ENCODE results near the gene CLCN7.
"Not testable (repeated sequence)": the region's sequence is repeated elsewhere in the genome, so short reads cannot be mapped to it uniquely, and the experiment has no call there.

Gene CLCN7

DNA sequence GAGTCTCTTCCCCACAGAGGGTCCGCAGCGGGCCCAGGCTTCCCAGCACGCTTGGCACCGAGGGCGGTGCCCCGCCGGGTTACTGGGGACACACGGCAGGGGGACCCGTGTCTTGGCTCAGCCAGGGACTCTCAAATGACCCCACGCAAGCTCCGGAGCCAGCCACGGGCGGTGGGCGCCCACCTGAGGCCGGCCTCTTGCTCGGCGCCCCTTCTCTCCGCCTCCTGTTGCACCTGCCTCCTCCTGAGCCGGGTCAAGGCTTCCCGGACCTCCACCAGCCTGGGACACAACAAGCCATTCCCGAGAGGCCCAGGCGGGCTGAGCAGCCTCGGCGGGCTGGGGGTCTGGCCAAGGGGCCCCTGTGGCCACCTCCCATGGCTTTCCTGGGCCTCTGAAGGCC lies 32.1 kb downstream of the CLCN7 start:
- Histone ChIP-seq H3K36me3 (replicated peaks) (peaks cover 13% of the 10 kb centered on the region), H3K27ac (no peak overlapping the region), H3K27me3 (replicated peaks) (no peaks in the 10 kb centered on the region), H3K4me3 (ENCODE audit: low read depth, low read length) (no peak overlapping the region)
- in situ Hi-C loops (cut with HindIII; ENCODE audit: low pct_ligation_motif_present, low sequenced_read_pairs) = no loop called here
- DNase-seq = no peak
- TF ChIP-seq, protein P1, sequence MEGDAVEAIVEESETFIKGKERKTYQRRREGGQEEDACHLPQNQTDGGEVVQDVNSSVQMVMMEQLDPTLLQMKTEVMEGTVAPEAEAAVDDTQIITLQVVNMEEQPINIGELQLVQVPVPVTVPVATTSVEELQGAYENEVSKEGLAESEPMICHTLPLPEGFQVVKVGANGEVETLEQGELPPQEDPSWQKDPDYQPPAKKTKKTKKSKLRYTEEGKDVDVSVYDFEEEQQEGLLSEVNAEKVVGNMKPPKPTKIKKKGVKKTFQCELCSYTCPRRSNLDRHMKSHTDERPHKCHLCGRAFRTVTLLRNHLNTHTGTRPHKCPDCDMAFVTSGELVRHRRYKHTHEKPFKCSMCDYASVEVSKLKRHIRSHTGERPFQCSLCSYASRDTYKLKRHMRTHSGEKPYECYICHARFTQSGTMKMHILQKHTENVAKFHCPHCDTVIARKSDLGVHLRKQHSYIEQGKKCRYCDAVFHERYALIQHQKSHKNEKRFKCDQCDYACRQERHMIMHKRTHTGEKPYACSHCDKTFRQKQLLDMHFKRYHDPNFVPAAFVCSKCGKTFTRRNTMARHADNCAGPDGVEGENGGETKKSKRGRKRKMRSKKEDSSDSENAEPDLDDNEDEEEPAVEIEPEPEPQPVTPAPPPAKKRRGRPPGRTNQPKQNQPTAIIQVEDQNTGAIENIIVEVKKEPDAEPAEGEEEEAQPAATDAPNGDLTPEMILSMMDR (IDR thresholded peaks at IDR 0.05; ENCODE audit: low read depth, low read length, missing control alignments) = no peak

GRCh38 chr16:1441391-1441829 lies 33.4 kb downstream of the CLCN7 start:
- DNase-seq = no peak
- Histone ChIP-seq H3K4me3 (ENCODE audit: low read depth, low read length) (no peak overlapping the region), H3K36me3 (replicated peaks) (peaks cover 8% of the 10 kb centered on the region), H3K27ac (no peak overlapping the region), H3K27me3 (replicated peaks) (no peaks in the 10 kb centered on the region)
- TF ChIP-seq, protein P1 (IDR thresholded peaks at IDR 0.05; ENCODE audit: low read depth, low read length, missing control alignments) = no peak
- in situ Hi-C loops (cut with HindIII; ENCODE audit: low pct_ligation_motif_present, low sequenced_read_pairs) = no loop called here

GRCh38 chr16:1439699-1440074 lies 35.1 kb downstream of the CLCN7 start:
- H3K27ac ChIP-seq; in situ Hi-C loops (cut with HindIII; ENCODE audit: low pct_ligation_motif_present, low sequenced_read_pairs); H3K36me3 ChIP-seq (replicated peaks); DNase-seq; H3K4me3 ChIP-seq (ENCODE audit: low read depth, low read length); H3K27me3 ChIP-seq (replicated peaks): not testable (repeated sequence)

DNA sequence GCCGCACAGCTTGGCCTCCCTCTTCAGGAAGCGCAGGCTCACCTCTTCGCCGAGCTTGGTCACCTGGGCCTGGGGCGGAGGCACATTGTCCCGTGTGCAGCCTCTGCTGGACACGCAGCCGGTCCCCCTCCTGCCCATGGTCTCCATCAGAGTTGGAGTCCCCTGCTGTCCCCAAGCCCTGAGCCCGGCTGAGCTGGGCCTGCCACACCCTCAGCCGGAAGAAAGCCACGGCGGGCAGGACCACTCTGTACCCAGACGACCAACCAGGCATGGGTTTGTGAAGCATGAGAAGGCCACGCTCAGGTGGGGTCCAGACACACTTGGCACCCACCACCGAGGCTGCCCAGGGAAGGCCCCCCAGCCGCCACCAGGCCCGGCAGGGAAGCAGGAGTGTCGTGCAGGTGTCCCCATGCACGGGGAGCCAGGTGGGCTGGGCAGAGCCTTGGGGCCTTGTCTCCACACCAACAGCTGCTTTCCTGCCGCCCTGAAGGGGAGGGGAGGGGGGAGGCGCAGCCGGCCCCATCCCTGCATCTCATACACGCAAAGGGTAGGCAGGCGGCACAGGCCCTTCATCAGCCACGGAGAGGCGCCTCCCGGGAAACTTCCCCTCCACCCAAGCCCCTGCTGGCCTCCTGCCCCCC lies 35.6 kb downstream of the CLCN7 start:
- no peak for DNase-seq
- H3K4me3 ChIP-seq (ENCODE audit: low read depth, low read length) = no peak overlapping the region
- H3K36me3 ChIP-seq (replicated peaks) = no peaks in the 10 kb centered on the region
- H3K27me3 ChIP-seq (replicated peaks) = no peaks in the 10 kb centered on the region
- in situ Hi-C loops (cut with HindIII; ENCODE audit: low pct_ligation_motif_present, low sequenced_read_pairs) = no loop called here
- TF ChIP-seq, protein P1 (IDR thresholded peaks at IDR 0.05; ENCODE audit: low read depth, low read length, missing control alignments) = no peak
- no peak overlapping the region for H3K27ac ChIP-seq

DNA sequence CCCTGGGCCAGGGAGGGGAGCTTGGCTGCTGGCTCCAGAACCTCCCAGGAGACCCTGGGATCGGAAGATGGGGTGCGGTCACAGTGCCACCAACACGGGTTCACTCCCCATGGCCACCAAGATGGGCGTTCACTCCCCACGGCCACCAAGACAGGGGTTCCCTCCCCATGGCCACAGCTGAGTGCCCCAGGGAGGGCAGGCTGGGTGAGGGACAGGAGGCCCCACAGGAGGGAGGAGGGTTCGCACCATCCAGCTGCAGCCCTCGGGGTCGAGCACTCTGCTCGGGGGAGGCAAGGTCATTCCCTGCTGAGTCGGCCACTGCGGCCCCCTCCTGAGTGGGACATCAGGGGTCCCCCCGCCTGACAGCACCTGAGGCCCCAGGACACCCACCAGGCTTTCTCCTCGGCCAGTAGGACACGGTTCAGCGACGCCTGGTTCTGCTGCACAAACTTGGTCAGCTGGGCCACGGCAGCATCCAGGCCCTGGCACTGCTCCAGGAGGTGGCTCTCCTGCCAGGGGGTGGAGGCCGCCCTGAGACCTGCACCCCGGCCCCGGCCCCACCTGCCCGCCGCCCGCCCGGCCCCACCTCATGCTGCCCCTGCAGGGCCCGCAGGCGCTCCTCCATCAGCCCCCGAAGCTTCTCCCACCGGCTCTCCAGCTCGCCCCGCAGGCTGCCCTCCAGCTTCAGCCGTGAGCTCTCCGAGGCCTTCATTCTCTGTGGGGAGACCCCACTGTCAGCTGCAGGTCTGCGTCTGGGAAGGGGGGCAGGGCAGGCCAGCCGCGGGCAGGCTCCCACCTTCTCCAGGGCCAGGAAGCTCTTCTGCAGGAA lies 36.4 kb downstream of the CLCN7 start:
- TF ChIP-seq, protein P1 (IDR thresholded peaks at IDR 0.05; ENCODE audit: low read depth, low read length, missing control alignments) = no peak
- H3K4me3 ChIP-seq (ENCODE audit: low read depth, low read length) = no peak overlapping the region
- H3K27me3 ChIP-seq (replicated peaks) = peaks cover under 1% of the 10 kb centered on the region
- in situ Hi-C loops (cut with HindIII; ENCODE audit: low pct_ligation_motif_present, low sequenced_read_pairs) = no loop called here
- H3K27ac ChIP-seq = no peak overlapping the region
- DNase-seq = no peak
- H3K36me3 ChIP-seq (replicated peaks) = no peaks in the 10 kb centered on the region

DNA sequence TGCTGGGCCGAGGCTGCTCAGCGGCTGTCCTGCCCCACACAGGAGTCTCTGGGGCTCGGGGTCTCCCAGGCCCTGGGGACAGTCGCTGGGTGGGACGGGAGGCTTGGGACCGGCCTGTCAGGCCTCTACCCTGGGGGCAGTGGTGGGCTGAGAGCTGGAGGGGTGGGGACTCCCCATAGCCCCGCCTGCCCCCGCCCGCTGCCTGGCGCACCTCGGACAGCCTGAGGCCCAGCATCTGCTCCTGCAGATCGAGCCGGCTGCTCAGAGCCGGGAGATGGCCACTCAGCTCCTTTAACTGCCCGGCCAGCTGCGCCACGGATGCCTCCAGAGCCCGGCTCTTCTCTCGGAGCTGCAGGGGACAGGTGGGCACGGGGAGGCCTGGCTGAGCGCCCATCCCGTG lies 37.2 kb downstream of the CLCN7 start:
- in situ Hi-C loops (cut with HindIII; ENCODE audit: low pct_ligation_motif_present, low sequenced_read_pairs) = no loop called here
- Histone ChIP-seq H3K27me3 (replicated peaks) (peaks cover 3% of the 10 kb centered on the region), H3K27ac (no peak overlapping the region), H3K4me3 (ENCODE audit: low read depth, low read length) (no peak overlapping the region), H3K36me3 (replicated peaks) (no peaks in the 10 kb centered on the region)
- TF ChIP-seq, protein P1 (IDR thresholded peaks at IDR 0.05; ENCODE audit: low read depth, low read length, missing control alignments) = no peak
- DNase-seq = no peak
